SU-DHL-6 (cell line): ENCODE results near the gene CTNNA2.

Source experiments
- H2AFZ ChIP-seq: fragments of 200-600 bp; sonication (generic); 2 replicates; pipeline ENCODE4 v1.6.1; 2014; ENCODE audit warnings: low read depth, mild to moderate bottlenecking, moderate library complexity, mixed read lengths, antibody characterized with exemption, low read length; ENCODE audit not compliant: severe bottlenecking
- H3F3A ChIP-seq: fragments of 200-600 bp; shearing (Covaris generic); 2 replicates; pipeline ENCODE4 v1.6.0; 2016; ENCODE audit warnings: antibody characterized with exemption, mild to moderate bottlenecking; ENCODE audit not compliant: insufficient read depth
- H3K27ac ChIP-seq: fragments of 200-600 bp; sonication (generic); 2 replicates; pipeline ENCODE4 v1.5.1; 2016; ENCODE audit warnings: low read depth, mild to moderate bottlenecking, low read length, moderate library complexity, mixed read lengths
- H3K27me3 ChIP-seq: fragments of 200-600 bp; sonication (generic), shearing (Covaris generic); 2 replicates; pipeline ENCODE4 v1.6.0; 2014; ENCODE audit warnings: mild to moderate bottlenecking, low read length
- H3K36me3 ChIP-seq: fragments of 200-600 bp; sonication (generic); 2 replicates; pipeline ENCODE4 v1.6.1; 2014; ENCODE audit warnings: mild to moderate bottlenecking, low read length, mixed read lengths
- H3K4me2 ChIP-seq: fragments of 300-600, 200-600 bp; shearing (Covaris generic), sonication (generic); 2 replicates; pipeline ENCODE4 v1.6.0; 2014; ENCODE audit warnings: low read length, low read depth, mild to moderate bottlenecking; ENCODE audit not compliant: poor library complexity, severe bottlenecking
- H3K4me3 ChIP-seq: fragments of 200-600 bp; sonication (generic); 2 replicates; pipeline ENCODE4 v1.5.1; 2014; ENCODE audit warnings: antibody characterized with exemption, low read length, mild to moderate bottlenecking, mixed read lengths; ENCODE audit not compliant: insufficient read depth, poor library complexity, severe bottlenecking
- H3K79me2 ChIP-seq: fragments of 200-600 bp; sonication (generic); 2 replicates; pipeline ENCODE4 v1.6.1; 2014; ENCODE audit warnings: mild to moderate bottlenecking, low read length, moderate library complexity; ENCODE audit not compliant: insufficient read depth
- H3K9ac ChIP-seq: fragments of 200-600 bp; sonication (generic); 2 replicates; pipeline ENCODE4 v1.7.0; 2014; ENCODE audit warnings: mild to moderate bottlenecking, low read length
- H3K9me2 ChIP-seq: fragments of 200-600 bp; sonication (generic); replicated peaks from 2 replicates; pipeline ENCODE4 v1.6.1; 2014; ENCODE audit warnings: low read length; ENCODE audit not compliant: insufficient read depth
- H3K9me3 ChIP-seq: fragments of 200-600 bp; sonication (generic); 2 replicates; pipeline ENCODE4 v1.6.1; 2014; ENCODE audit warnings: low read length, mixed read lengths; ENCODE audit not compliant: insufficient read depth
- H4K20me1 ChIP-seq: fragments of 200-600 bp; sonication (generic); 2 replicates; pipeline ENCODE4 v1.6.1; 2014; ENCODE audit warnings: low read depth, mild to moderate bottlenecking, antibody characterized with exemption, low read length, moderate library complexity, mixed read lengths
- CTCF ChIP-seq: fragments of 200-600 bp; sonication (generic); IDR thresholded peaks from one replicate; pipeline ENCODE4 v1.5.1; 2017; ENCODE audit warnings: antibody characterized with exemption, mild to moderate bottlenecking, low read length, moderate library complexity; ENCODE audit not compliant: insufficient read depth, poor library complexity, severe bottlenecking
- EZH2phosphoT487 ChIP-seq: fragments of 200-600 bp; sonication (generic), shearing (Covaris generic); conservative IDR thresholded peaks from 2 replicates; pipeline ENCODE4 v1.6.1; 2018; ENCODE audit warnings: mild to moderate bottlenecking, antibody characterized with exemption, low read length, moderate library complexity, mixed read lengths

The CTNNA2 gene

DNA sequence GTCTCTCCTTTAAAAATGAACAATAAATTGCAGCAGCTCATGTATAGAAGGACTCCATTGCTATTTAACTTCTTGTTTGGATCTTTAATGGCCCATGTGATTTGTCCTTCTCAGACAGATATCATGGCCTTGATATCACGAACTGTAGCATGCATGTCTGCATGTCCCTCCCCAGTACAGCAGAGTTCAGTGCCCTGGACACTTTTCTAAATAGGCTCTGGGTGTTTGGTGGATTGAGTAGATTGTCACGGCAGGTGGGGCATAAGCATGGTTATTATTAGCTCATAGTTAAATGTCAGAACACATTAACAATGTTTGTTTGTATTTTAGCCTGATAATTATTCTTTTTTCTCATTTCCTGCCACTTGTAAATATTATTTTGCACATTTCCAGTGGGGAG is 673.4 kb downstream of the CTNNA2 start:
- Histone ChIP-seq H3K4me3 (no peak overlapping the region), H3K9ac (no peak overlapping the region), H3K9me2 (no peaks in the 10 kb centered on the region)

DNA sequence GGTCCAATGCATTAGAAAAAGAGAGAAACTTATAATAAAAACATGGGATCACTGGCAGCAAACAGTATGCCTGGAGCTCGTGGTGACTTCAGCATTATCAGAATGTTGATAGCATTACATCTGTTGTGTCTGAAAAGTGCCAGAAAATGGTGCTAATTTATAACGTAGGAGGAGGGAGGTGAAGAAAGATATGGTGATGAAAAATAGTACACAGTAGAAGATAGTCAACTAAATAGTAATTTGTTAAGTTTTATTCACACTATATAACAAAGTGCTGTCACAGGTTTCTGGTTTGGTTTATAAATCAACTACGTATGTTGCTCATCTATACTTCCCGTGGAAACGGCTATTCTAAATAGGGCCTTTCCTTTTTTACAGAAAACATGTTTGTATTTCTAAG is 674.3 kb downstream of the CTNNA2 start:
- H4K20me1 ChIP-seq = no peaks in the 10 kb centered on the region
- TF ChIP-seq EZH2phosphoT487 (no peak), CTCF (no peak)
- H2AFZ ChIP-seq = no peak overlapping the region
- H3K9me2 ChIP-seq = no peaks in the 10 kb centered on the region
- H3K36me3 ChIP-seq = no peaks in the 10 kb centered on the region
- no peak overlapping the region for H3K9ac ChIP-seq
- no peaks in the 10 kb centered on the region for H3K79me2 ChIP-seq
- no peaks in the 10 kb centered on the region for H3K9me3 ChIP-seq
- H3K4me3 ChIP-seq = no peak overlapping the region
- H3F3A ChIP-seq = no peaks in the 10 kb centered on the region
- no peaks in the 10 kb centered on the region for H3K27me3 ChIP-seq
- H3K4me2 ChIP-seq = no peak overlapping the region
- no peak overlapping the region for H3K27ac ChIP-seq

More for the DNA sequence above, 673.4 kb downstream of the CTNNA2 start:
- no peak overlapping the region for H3K27ac ChIP-seq
- no peak overlapping the region for H2AFZ ChIP-seq
- no peaks in the 10 kb centered on the region for H3K79me2 ChIP-seq
- no peaks in the 10 kb centered on the region for H3K36me3 ChIP-seq
- no peaks in the 10 kb centered on the region for H3K9me3 ChIP-seq
- no peaks in the 10 kb centered on the region for H3K27me3 ChIP-seq
- TF ChIP-seq EZH2phosphoT487 = no peak
- no peak for TF ChIP-seq CTCF
- no peaks in the 10 kb centered on the region for H4K20me1 ChIP-seq
- H3K4me2 ChIP-seq = no peak overlapping the region
- H3F3A ChIP-seq = no peaks in the 10 kb centered on the region

- no peaks in the 10 kb centered on the region for H4K20me1 ChIP-seq
- no peaks in the 10 kb centered on the region for H3K9me3 ChIP-seq
- H3K9ac ChIP-seq = no peak overlapping the region
- no peaks in the 10 kb centered on the region for H3K36me3 ChIP-seq
- no peaks in the 10 kb centered on the region for H3K27me3 ChIP-seq
- no peaks in the 10 kb centered on the region for H3K79me2 ChIP-seq
- H3K27ac ChIP-seq = no peak overlapping the region
- H3K4me2 ChIP-seq = no peak overlapping the region
- no peaks in the 10 kb centered on the region for H3F3A ChIP-seq
- H3K4me3 ChIP-seq = no peak overlapping the region
- TF ChIP-seq CTCF (no peak), EZH2phosphoT487 (no peak)
- no peak overlapping the region for H2AFZ ChIP-seq
- H3K9me2 ChIP-seq = no peaks in the 10 kb centered on the region
Observed at GRCh38 chr2:80190166-80190565, 677.3 kb downstream of the CTNNA2 start.

GRCh38 chr2:80193566-80193965 is 680.7 kb downstream of the CTNNA2 start:
- Histone ChIP-seq H3K36me3 (no peaks in the 10 kb centered on the region), H3K9me2 (no peaks in the 10 kb centered on the region), H3K9ac (no peak overlapping the region), H2AFZ (no peak overlapping the region), H3K4me2 (no peak overlapping the region), H3K27me3 (no peaks in the 10 kb centered on the region), H3K79me2 (no peaks in the 10 kb centered on the region), H3K4me3 (no peak overlapping the region), H4K20me1 (no peaks in the 10 kb centered on the region), H3K9me3 (no peaks in the 10 kb centered on the region), H3K27ac (no peak overlapping the region), H3F3A (no peaks in the 10 kb centered on the region)
- TF ChIP-seq CTCF (no peak), EZH2phosphoT487 (no peak)
